Measurements from ENCODE around the gene FER. TPM values are rescaled to one million over a fixed set of nuclear protein-coding genes. Genes with fewer than 3 reads are reported as not detected.
A peak's percentile ranks its signal among the peaks of the same experiment; 100 is the strongest.
"Not testable (repeated sequence)": the region's sequence is repeated elsewhere in the genome, so short reads cannot be mapped to it uniquely, and the experiment has no call there.

Gene FER
- total RNA-seq, 1 donor from 2014 or later, result 99.2 TPM

GRCh38 chr5:108851129-108851528, 103.4 kb downstream of the FER start:
- ATAC-seq; DNase-seq (ENCODE audit: low spot score); intact Hi-C loops (cut with DNase I): not testable (repeated sequence)

GRCh38 chr5:108857905-108858304, 110.2 kb downstream of the FER start:
- no peak for ATAC-seq
- intact Hi-C loops (cut with DNase I), result loop anchor here (5.0 kb wide), 1 partner anchor 606 kb away; no protein-coding TSS in a partner anchor
- DNase-seq (ENCODE audit: low spot score), result no peak

- intact Hi-C loops (cut with DNase I), result loop anchor here (5.0 kb wide), 1 partner anchor 607 kb away; no protein-coding TSS in a partner anchor
- ATAC-seq (no peak), DNase-seq (ENCODE audit: low spot score) (no peak)
Measured at GRCh38 chr5:108858959-108859358, 111.3 kb downstream of the FER start.

GRCh38 chr5:108862211-108862610, 114.5 kb downstream of the FER start:
- no peak for ATAC-seq
- no peak for DNase-seq (ENCODE audit: low spot score)
- intact Hi-C loops (cut with DNase I), result no loop called here

- intact Hi-C loops (cut with DNase I); DNase-seq (ENCODE audit: low spot score); ATAC-seq: not testable (repeated sequence)
Measured at GRCh38 chr5:108866097-108866496, 118.4 kb downstream of the FER start.

- DNase-seq (ENCODE audit: low spot score) (no peak), ATAC-seq (no peak)
- intact Hi-C loops (cut with DNase I), result no loop called here
Measured at GRCh38 chr5:108867656-108868055, 120.0 kb downstream of the FER start.

- no peak for ATAC-seq
- intact Hi-C loops (cut with DNase I), result no loop called here
Measured at GRCh38 chr5:108869066-108869465, 121.4 kb downstream of the FER start.

GRCh38 chr5:108876451-108876850, 128.8 kb downstream of the FER start:
- DNase-seq (ENCODE audit: low spot score) (no peak), ATAC-seq (no peak)
- intact Hi-C loops (cut with DNase I), result no loop called here

More at GRCh38 chr5:108869066-108869465, 121.4 kb downstream of the FER start:
- no peak for DNase-seq (ENCODE audit: low spot score)

GRCh38 chr5:108878756-108879155, 131.1 kb downstream of the FER start:
- DNase-seq (ENCODE audit: low spot score) (no peak), ATAC-seq (no peak)
- intact Hi-C loops (cut with DNase I), result no loop called here

GRCh38 chr5:108881133-108881532, 133.4 kb downstream of the FER start:
- ATAC-seq, result no peak
- intact Hi-C loops (cut with DNase I), result no loop called here
- DNase-seq (ENCODE audit: low spot score), result no peak

GRCh38 chr5:108884736-108885135, 137.0 kb downstream of the FER start:
- DNase-seq (ENCODE audit: low spot score), result no peak
- intact Hi-C loops (cut with DNase I), result no loop called here
- ATAC-seq, result peak; percentile 81

- intact Hi-C loops (cut with DNase I), result no loop called here
- DNase-seq (ENCODE audit: low spot score) (no peak), ATAC-seq (no peak)
Measured at GRCh38 chr5:108898257-108898656, 150.6 kb downstream of the FER start.

GRCh38 chr5:108898707-108899106, 151.0 kb downstream of the FER start:
- DNase-seq (ENCODE audit: low spot score), result no peak
- intact Hi-C loops (cut with DNase I), result no loop called here
- ATAC-seq, result no peak

GRCh38 chr5:108899244-108899643, 151.5 kb downstream of the FER start:
- intact Hi-C loops (cut with DNase I); ATAC-seq; DNase-seq (ENCODE audit: low spot score): not testable (repeated sequence)

- intact Hi-C loops (cut with DNase I), result no loop called here
- no peak for ATAC-seq
- no peak for DNase-seq (ENCODE audit: low spot score)
Measured at GRCh38 chr5:108900668-108901067, 153.0 kb downstream of the FER start.

GRCh38 chr5:108905805-108906204, 158.1 kb downstream of the FER start:
- DNase-seq (ENCODE audit: low spot score) (no peak), ATAC-seq (no peak)
- intact Hi-C loops (cut with DNase I), result no loop called here

- DNase-seq (ENCODE audit: low spot score) (no peak), ATAC-seq (no peak)
- intact Hi-C loops (cut with DNase I), result no loop called here
Measured at GRCh38 chr5:108910627-108911026, 162.9 kb downstream of the FER start.

- ATAC-seq (no peak), DNase-seq (ENCODE audit: low spot score) (no peak)
- intact Hi-C loops (cut with DNase I), result no loop called here
Measured at GRCh38 chr5:108911055-108911454, 163.4 kb downstream of the FER start.

GRCh38 chr5:108917596-108917995, 169.9 kb downstream of the FER start:
- DNase-seq (ENCODE audit: low spot score) (no peak), ATAC-seq (no peak)
- intact Hi-C loops (cut with DNase I), result no loop called here

- intact Hi-C loops (cut with DNase I), result no loop called here
Measured at GRCh38 chr5:108919591-108920326, 172.1 kb downstream of the FER start.

GRCh38 chr5:108924457-108924961, 176.8 kb downstream of the FER start:
- DNase-seq (ENCODE audit: low spot score) (no peak), ATAC-seq (no peak)
- intact Hi-C loops (cut with DNase I), result no loop called here

More at GRCh38 chr5:108919591-108920326, 172.1 kb downstream of the FER start:
- DNase-seq (ENCODE audit: low spot score) (no peak), ATAC-seq (no peak)
